Measurements from ENCODE around the gene IL11RA.

The IL11RA gene

GRCh38 chr9:34652602-34653000 is 616 bp downstream of the IL11RA start:
- peak in 2 of 58 donors; percentile 37 to 49 for DNase-seq

- DNase-seq: peak in 6 of 58 donors; percentile 14 to 36 (median 15)
Observed at GRCh38 chr9:34653151-34654072, 1.4 kb downstream of the IL11RA start.

GRCh38 chr9:34654323-34655051 is 2.5 kb downstream of the IL11RA start:
- peak in 55 of 58 donors; percentile 20 to 90 (median 75) for DNase-seq

- no peak for DNase-seq
Observed at GRCh38 chr9:34655394-34655793, 3.4 kb downstream of the IL11RA start.

GRCh38 chr9:34656992-34657391 is 5.0 kb downstream of the IL11RA start:
- peak in 1 of 58 donors; percentile 4 for DNase-seq

GRCh38 chr9:34658461-34658860 is 6.5 kb downstream of the IL11RA start:
- DNase-seq: no peak

- DNase-seq: no peak
Observed at GRCh38 chr9:34659592-34660253, 7.7 kb downstream of the IL11RA start.

- DNase-seq: no peak
Observed at GRCh38 chr9:34662526-34663302, 10.7 kb downstream of the IL11RA start, which contains the start of gene CCL27. Gene CCL27, minus strand, starts transcription at chr9:34662657. Its CDS starts 24 bp downstream, at chr9:34662633.

- no peak for DNase-seq
Observed at GRCh38 chr9:34663303-34663605, 11.3 kb downstream of the IL11RA start.

GRCh38 chr9:34664281-34665066 is 12.5 kb downstream of the IL11RA start:
- DNase-seq: peak in 51 of 58 donors; percentile 15 to 83 (median 56)

- peak in 1 of 58 donors; percentile 74 for DNase-seq
Observed at GRCh38 chr9:34665067-34665380, 13.0 kb downstream of the IL11RA start.

GRCh38 chr9:34665381-34666250 is 13.6 kb downstream of the IL11RA start:
- DNase-seq: peak; percentile 31 to 98 (median 90)

- no peak for DNase-seq
Observed at GRCh38 chr9:34669809-34670562, 18.0 kb downstream of the IL11RA start.

- DNase-seq: no peak
Observed at GRCh38 chr9:34671307-34671706, 19.3 kb downstream of the IL11RA start.

- no peak for DNase-seq
Observed at GRCh38 chr9:34674440-34674839, 22.5 kb downstream of the IL11RA start.

GRCh38 chr9:34675048-34675714 is 23.2 kb downstream of the IL11RA start:
- DNase-seq: peak in 31 of 58 donors; percentile 1 to 59 (median 14)

GRCh38 chr9:34675869-34676268 is 23.9 kb downstream of the IL11RA start:
- no peak for DNase-seq

GRCh38 chr9:34684145-34684544 is 32.2 kb downstream of the IL11RA start:
- DNase-seq: no peak
